GM12878 (cell line): ENCODE measurements around the gene CHST2. TPM values are rescaled to one million over a fixed set of nuclear protein-coding genes. Genes with fewer than 3 reads are reported as not detected.

Experiments used
- ATAC-seq: fragments of 200-7000 bp; cut with Tn5 transposase; 3 replicates; pipeline ENCODE4 v1.9.1; 2020; ENCODE audit warnings: mild to moderate bottlenecking, moderate library complexity
- BruUV-seq: library from RNA; stranded (reverse); fragments of 400-500 nt; replicated peaks from 2 replicates; lab custom pipeline; 2021; lab: Mats Ljungman, UMichigan
- CTCF ChIA-PET: fragments of 300-600 bp; sonication (Branson Sonifier 250); formaldehyde crosslinking; extraction: SDS; loops from one replicate; lab custom pipeline; 2021; ENCODE audit warnings: inconsistent platforms; lab: Yijun Ruan, JAX
- POLR2A ChIA-PET: fragments of 350-600 bp; formaldehyde crosslinking; extraction: SDS; loops from one replicate; lab custom pipeline; 2021; ENCODE audit warnings: inconsistent platforms; lab: Charles Lee
- RAD21 ChIA-PET: fragments of 300-600 bp; sonication (Branson Sonifier 250); formaldehyde crosslinking; loops from one replicate; lab custom pipeline; 2023; ENCODE audit warnings: antibody characterized with exemption; ENCODE audit not compliant: unreplicated experiment; lab: Charles Lee
- SMC1A ChIA-PET: fragments of 300-600 bp; sonication (Branson Sonifier 250); formaldehyde crosslinking; loops from one replicate; lab custom pipeline; 2023; ENCODE audit not compliant: unreplicated experiment, uncharacterized antibody; lab: Charles Lee
- DNase-seq: peaks from one replicate; pipeline ENCODE4 v3.0.0-alpha.2; 2011; ENCODE audit warnings: low read depth, low spot score
- FAIRE-seq: peaks from 3 replicates; lab custom pipeline; 2011; peaks lifted over from hg19 to GRCh38; lab: Jason Lieb, UNC
- H2AFZ ChIP-seq: 2 replicates; pipeline ENCODE4 v1.6.0; 2011; ENCODE audit warnings: low read depth, low read length, control low read depth; ENCODE audit not compliant: control insufficient read depth
- H3K27ac ChIP-seq: 2 replicates; pipeline ENCODE4 v1.5.1; 2011; ENCODE audit warnings: control low read depth; ENCODE audit not compliant: control insufficient read depth, insufficient read depth
- H3K27me3 ChIP-seq, 2 experiments: replicated peaks in 1 of 2; 2 replicates each; pipeline versions ENCODE4 v1.6.0 to v1.6.1; 2011; ENCODE audit warnings: low read length in 1 of 2; ENCODE audit not compliant: control insufficient read depth in 2 of 2, insufficient read depth in 2 of 2
- H3K36me3 ChIP-seq, 2 experiments: 2 replicates each; pipeline ENCODE4 v1.5.1; 2011; ENCODE audit warnings: low read length in 1 of 2; ENCODE audit not compliant: control insufficient read depth in 2 of 2, insufficient read depth in 2 of 2
- H3K4me1 ChIP-seq: 2 replicates; pipeline ENCODE4 v1.6.1; 2011; ENCODE audit warnings: mild to moderate bottlenecking, low read length, moderate library complexity, mixed read lengths; ENCODE audit not compliant: control insufficient read depth, insufficient read depth
- H3K4me2 ChIP-seq: 2 replicates; pipeline ENCODE4 v1.6.0; 2011; ENCODE audit warnings: control low read depth; ENCODE audit not compliant: control insufficient read depth, insufficient read depth
- H3K4me3 ChIP-seq: fragments of 200-600 bp; sonication (generic); 2 replicates; pipeline ENCODE4 v1.5.1; 2016
- H3K79me2 ChIP-seq: 2 replicates; pipeline ENCODE4 v1.6.0; 2011; ENCODE audit warnings: low read length; ENCODE audit not compliant: control insufficient read depth, insufficient read depth
- H3K9ac ChIP-seq: 2 replicates; pipeline ENCODE4 v1.8.0; 2011; ENCODE audit warnings: low read length, control low read depth, mixed read lengths; ENCODE audit not compliant: control insufficient read depth, insufficient read depth
- H3K9me3 ChIP-seq: replicated peaks from 3 replicates; pipeline ENCODE4 v1.5.1; 2011; ENCODE audit warnings: mild to moderate bottlenecking, low read length; ENCODE audit not compliant: control insufficient read depth, insufficient read depth
- H4K20me1 ChIP-seq: 2 replicates; pipeline ENCODE4 v1.6.0; 2011; ENCODE audit not compliant: control insufficient read depth, insufficient read depth
- BCLAF1 ChIP-seq: fragments of 450-650 bp; IDR thresholded peaks from 2 replicates; pipeline ENCODE4 v1.6.1; 2017; ENCODE audit warnings: antibody characterized with exemption, mild to moderate bottlenecking, moderate library complexity
- CHD4 ChIP-seq: fragments of 200-600 bp; sonication (generic); IDR thresholded peaks from 2 replicates; pipeline ENCODE4 v1.6.1; 2016; ENCODE audit warnings: mild to moderate bottlenecking
- MYC ChIP-seq: IDR thresholded peaks from 2 replicates; pipeline ENCODE4 v1.6.1; 2011; ENCODE audit warnings: mild to moderate bottlenecking, low read length, moderate library complexity, inconsistent platforms; ENCODE audit not compliant: insufficient read depth, insufficient replicate concordance, insufficient read length, severe bottlenecking
- NR2C2 ChIP-seq: IDR thresholded peaks from 2 replicates; pipeline ENCODE4 v1.6.1; 2011; ENCODE audit warnings: borderline replicate concordance, low read depth; ENCODE audit not compliant: control insufficient read depth, insufficient read length
- SIN3A ChIP-seq: IDR thresholded peaks from 2 replicates; pipeline ENCODE4 v1.6.1; 2012; ENCODE audit warnings: low read depth, low read length, improper control_type of control experiment
- SMAD5 ChIP-seq: IDR thresholded peaks from 2 replicates; pipeline ENCODE4 v1.6.1; 2016; ENCODE audit warnings: antibody characterized with exemption, low read depth
- SUZ12 ChIP-seq: fragments of 200-600 bp; sonication (generic); IDR thresholded peaks from one replicate; pipeline ENCODE4 v1.6.1; 2018; ENCODE audit warnings: antibody characterized with exemption, mild to moderate bottlenecking; ENCODE audit not compliant: unreplicated experiment
- ZBTB40 ChIP-seq: fragments of 450-650 bp; IDR thresholded peaks from 2 replicates; pipeline ENCODE4 v1.6.1; 2016; ENCODE audit warnings: mild to moderate bottlenecking, moderate library complexity, borderline replicate concordance
- WGBS: methylation state at CpG from one replicate; pipeline ENCODE4 v1.1.6; 2016; ENCODE audit warnings: low lambda C conversion rate; ENCODE audit not compliant: insufficient replicate concordance, insufficient coverage; ENCODE audit errors: missing lambda C conversion rate; 5-methylcytosine and 5-hydroxymethylcytosine counted together
- in situ Hi-C: fragments of 300-500 bp; cut with MboI; formaldehyde crosslinking; loops from 9 replicates; pipeline ENCODE4 v1.14.3; 2018; ENCODE audit warnings: mixed read lengths
- intact Hi-C: fragments of 100-400 bp; cut with micrococcal nuclease; formaldehyde crosslinking; loops from one replicate; pipeline ENCODE4 v1.14.2; 2022; ENCODE audit not compliant: unreplicated experiment
- polyA plus RNA-seq, 11 experiments: library from polyadenylated mRNA; depleted of rRNA in 4 of 11; unstranded in 6 of 11; stranded (reverse) in 5 of 11; fragments of >200 nt; fragmentation: Nextera tagmentation in 4 of 11; fragmentation: Illumina TruSeq in 1 of 11; extraction: Ambion mirVana in 4 of 11; extraction: Trizol in 1 of 11; gene quantifications; 1 replicate in 1 of 11; 2 replicates in 10 of 11; pipeline versions ENCODE4 v1.2.1 to v1.2.3, GENCODE V29; 2011 to 2016; ENCODE audit warnings: inconsistent platforms in 2 of 11, missing spikeins in 2 of 11, low read depth in 1 of 11
- total RNA-seq, 4 experiments: library from RNA; depleted of rRNA in 3 of 4; stranded (reverse); fragments of >200 nt in 3 of 4; fragmentation: Illumina TruSeq in 1 of 4; extraction: Trizol in 1 of 4; gene quantifications; 2 replicates each; pipeline versions ENCODE4 v1.2.1 to v1.2.3, GENCODE V29; 2013 to 2021

Gene CHST2
- total and polyA plus RNA-seq, 10 of the 15 experiments (the other 5 are each of a cell fraction or from before 2014, with no cell fraction given), result 1.6 to 37.2 (median 8.8) TPM

DNA sequence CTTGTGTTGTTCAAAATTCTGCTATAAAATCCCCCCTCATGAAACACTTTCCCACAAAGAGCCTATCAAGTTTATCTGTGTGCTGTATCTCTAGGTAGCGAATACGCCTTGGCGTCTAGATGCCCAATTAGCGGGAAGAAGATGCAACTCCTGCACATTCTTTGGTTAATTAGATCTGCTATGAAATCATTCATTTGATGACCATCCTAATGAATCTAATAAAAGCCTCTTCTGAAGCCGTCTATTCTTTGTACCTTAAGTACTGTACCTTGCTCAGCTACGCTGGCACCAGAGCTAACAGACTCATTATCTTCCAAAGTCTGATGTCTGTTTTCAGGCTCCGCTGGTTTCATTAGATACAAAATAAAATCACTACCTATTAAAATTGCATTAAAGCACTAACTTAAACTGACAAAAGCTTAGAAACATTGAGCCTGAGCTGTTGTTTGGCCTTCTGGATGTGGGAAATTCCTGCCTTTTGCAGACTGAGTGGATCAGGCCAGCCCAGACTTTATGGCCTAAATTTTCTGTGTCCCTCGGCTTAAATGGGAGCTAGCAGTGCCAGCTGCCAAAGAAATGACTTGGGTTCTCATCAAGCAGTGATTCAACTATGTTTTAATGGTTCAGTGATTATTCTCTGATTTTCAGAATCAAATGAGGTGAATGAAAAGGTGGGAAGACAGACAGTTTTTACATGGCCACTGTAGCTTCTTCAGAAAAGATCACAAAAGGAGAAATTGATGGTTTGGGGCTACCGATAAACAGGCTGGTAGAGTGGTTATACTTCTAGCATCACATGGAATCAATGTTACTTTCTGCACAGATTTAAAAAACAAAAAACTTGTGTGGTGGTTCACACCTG is 28.4 kb upstream of the CHST2 start:
- H3K9me3 ChIP-seq, result peaks cover 2% of the 10 kb centered on the region; the same call in 1 of the 3 replicates
- H3K36me3 ChIP-seq, result no peaks in the 10 kb centered on the region
- no peaks in the 10 kb centered on the region for H3K27me3 ChIP-seq
- in situ Hi-C loops, result no loop called here
- DNase-seq (no peak), ATAC-seq (no peak), FAIRE-seq (no peak)
- H2AFZ ChIP-seq, result no peak overlapping the region
- intact Hi-C loops, result no loop called here
- RAD21 ChIA-PET, result no interaction called here
- no peak overlapping the region for H3K4me2 ChIP-seq
- TF ChIP-seq SIN3A, result no peak
- no peak for TF ChIP-seq CHD4
- H3K9ac ChIP-seq, result no peak overlapping the region
- H4K20me1 ChIP-seq, result no peaks in the 10 kb centered on the region
- CTCF ChIA-PET, result no interaction called here
- BruUV-seq, result no TSS peak
- SMC1A ChIA-PET, result interaction anchor here (0.6 to 2.8 kb wide), 3 partner anchors 10 to 130 kb away, joined by 3 to 12 read pairs (median 7); no protein-coding TSS in a partner anchor
- no peaks in the 10 kb centered on the region for H3K79me2 ChIP-seq
- no peak overlapping the region for H3K27ac ChIP-seq
- no peak overlapping the region for H3K4me3 ChIP-seq
- WGBS, result 92% methylated on average over 9 of the region's 9 CpGs
- POLR2A ChIA-PET, result no interaction called here
- no peaks in the 10 kb centered on the region for H3K4me1 ChIP-seq

DNA sequence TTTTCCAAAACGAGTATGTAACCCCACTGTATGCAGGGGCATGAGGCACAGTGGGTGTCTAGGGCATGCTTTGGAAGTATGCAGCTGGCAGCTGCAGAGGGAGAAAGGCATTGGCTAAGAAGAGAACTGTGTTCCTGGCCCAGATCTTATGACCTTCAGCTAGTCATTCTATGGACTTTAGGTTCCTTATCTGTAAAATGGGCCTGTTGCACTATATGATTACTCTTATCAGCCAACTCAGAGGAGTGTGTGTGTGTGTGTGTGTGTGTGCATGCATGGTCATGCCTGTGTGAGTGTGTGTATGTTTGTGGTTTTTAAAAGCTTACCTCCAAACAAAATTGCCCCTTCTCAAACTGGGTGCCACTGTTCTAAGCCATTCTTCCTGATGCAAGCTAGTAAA is 27.4 kb upstream of the CHST2 start:
- WGBS, result 9% methylated on average over 1 of the region's 1 CpG
- no peaks in the 10 kb centered on the region for H3K36me3 ChIP-seq
- H3K27me3 ChIP-seq, result no peaks in the 10 kb centered on the region
- no peaks in the 10 kb centered on the region for H4K20me1 ChIP-seq
- ChIA-PET SMC1A (interaction anchor here (0.6 to 2.8 kb wide), 6 partner anchors 9 to 1046 kb away, joined by 3 to 12 read pairs (median 4); no protein-coding TSS in a partner anchor), CTCF (interaction anchor here (1.2 kb wide), 2 partner anchors 9 to 256 kb away, joined by 4 read pairs; no protein-coding TSS in a partner anchor), RAD21 (interaction anchor here (1.1 kb wide), 1 partner anchor 9 kb away, joined by 3 read pairs; no protein-coding TSS in a partner anchor), POLR2A (no interaction called here)
- DNase-seq, result no peak
- H3K27ac ChIP-seq, result no peak overlapping the region
- FAIRE-seq, result peak; percentile 23
- H3K9me3 ChIP-seq, result peaks cover 4% of the 10 kb centered on the region; the same call in 1 of the 3 replicates
- in situ Hi-C loops, result no loop called here
- intact Hi-C loops, result no loop called here
- no TSS peak for BruUV-seq
- no peak overlapping the region for H3K4me3 ChIP-seq
- no peaks in the 10 kb centered on the region for H3K79me2 ChIP-seq
- no peak overlapping the region for H3K9ac ChIP-seq
- no peak overlapping the region for H3K4me2 ChIP-seq
- no peaks in the 10 kb centered on the region for H3K4me1 ChIP-seq
- peak; percentile 38; the same call in 2 of the 3 replicates for ATAC-seq
- no peak overlapping the region for H2AFZ ChIP-seq
- TF ChIP-seq NR2C2 (no peak), SMAD5 (no peak), SUZ12 (no peak), BCLAF1 (no peak), ZBTB40 (no peak), MYC (no peak)
